Panc1 (cell line): ENCODE data around the gene EPHA6. TPM values are rescaled to one million over a fixed set of nuclear protein-coding genes. Genes with fewer than 3 reads are reported as not detected.

Source experiments
- ATAC-seq: fragments of 200-7000 bp; cut with Tn5 transposase; 2 replicates; pipeline ENCODE4 v1.9.1; 2020; ENCODE audit warnings: mild to moderate bottlenecking, moderate library complexity
- BruUV-seq: library from RNA; stranded (reverse); fragments of 400-500 nt; replicated peaks from 2 replicates; lab custom pipeline; 2021; lab: Mats Ljungman, UMichigan
- CTCF ChIA-PET: fragments of 300-600 bp; sonication (Branson Sonifier 250); formaldehyde crosslinking; loops from one replicate; lab custom pipeline; 2022; ENCODE audit warnings: antibody characterized with exemption; lab: Charles Lee
- POLR2A ChIA-PET: fragments of 300-600 bp; sonication (Branson Sonifier 250); formaldehyde crosslinking; loops from one replicate; lab custom pipeline; 2022; ENCODE audit warnings: antibody characterized with exemption; lab: Charles Lee
- DNase-seq: peaks from one replicate; pipeline ENCODE4 v3.0.0-alpha.2; 2010; ENCODE audit warnings: low read depth, low spot score
- H3K27ac ChIP-seq: 2 replicates; pipeline ENCODE4 v1.5.1; 2011; ENCODE audit warnings: mild to moderate bottlenecking, low read length, inconsistent platforms
- H3K27me3 ChIP-seq: fragments of 200-500 bp; sonication (Bioruptor generic); 2 replicates; pipeline ENCODE4 v1.6.0; 2014; ENCODE audit warnings: low read length, inconsistent platforms; ENCODE audit not compliant: control insufficient read depth, insufficient read depth
- H3K36me3 ChIP-seq: fragments of 200-500 bp; sonication (Bioruptor generic); 2 replicates; pipeline ENCODE4 v1.5.1; 2014; ENCODE audit warnings: inconsistent platforms, mild to moderate bottlenecking, low read length, moderate library complexity; ENCODE audit not compliant: control insufficient read depth, insufficient read depth
- H3K4me1 ChIP-seq: 2 replicates; pipeline ENCODE4 v1.5.1; 2011; ENCODE audit warnings: inconsistent platforms, mild to moderate bottlenecking, low read length, moderate library complexity; ENCODE audit not compliant: control insufficient read depth, insufficient read depth
- H3K4me3 ChIP-seq, 2 experiments: 2 replicates each; pipeline ENCODE4 v1.5.1; 2011 to 2012; ENCODE audit warnings: low read depth in 2 of 2, low read length in 2 of 2, mild to moderate bottlenecking in 2 of 2, inconsistent platforms in 1 of 2, moderate library complexity in 1 of 2
- H3K9me3 ChIP-seq: fragments of 200-500 bp; sonication (Bioruptor generic); 2 replicates; pipeline ENCODE4 v1.5.1; 2014; ENCODE audit warnings: low read depth, mild to moderate bottlenecking, inconsistent platforms, low read length, moderate library complexity; ENCODE audit not compliant: control insufficient read depth, insufficient read depth
- POLR2AphosphoS5 ChIP-seq: IDR thresholded peaks from 2 replicates; pipeline ENCODE4 v1.6.1; 2012; ENCODE audit warnings: mild to moderate bottlenecking, low read depth, low read length, moderate library complexity
- REST ChIP-seq, 2 experiments: IDR thresholded peaks; 2 replicates each; pipeline ENCODE4 v1.6.1; 2011 to 2012; ENCODE audit warnings: low read depth in 2 of 2, control low read depth in 1 of 2, low read length in 1 of 2, mild to moderate bottlenecking in 1 of 2, moderate library complexity in 1 of 2; ENCODE audit not compliant: insufficient read depth in 1 of 2
- SIN3A ChIP-seq: IDR thresholded peaks from 2 replicates; pipeline ENCODE4 v1.6.1; 2012; ENCODE audit warnings: low read depth, mild to moderate bottlenecking, low read length, moderate library complexity, borderline replicate concordance; ENCODE audit not compliant: insufficient read depth
- TCF7L2 ChIP-seq: IDR thresholded peaks from 2 replicates; pipeline ENCODE4 v1.6.1; 2011; ENCODE audit warnings: mild to moderate bottlenecking, low read depth, low read length, inconsistent platforms
- in situ Hi-C: cut with HindIII; loops from 2 replicates; pipeline ENCODE4 v1.10.0; 2016; ENCODE audit warnings: low sequenced_read_pairs, low pct_unique_long_range_greater_than_20kb
- intact Hi-C: fragments of 100-400 bp; cut with micrococcal nuclease; formaldehyde crosslinking; loops from one replicate; pipeline ENCODE4 v1.10.0; 2022; ENCODE audit not compliant: unreplicated experiment
- total RNA-seq: library from RNA; stranded (reverse); gene quantifications from one replicate; pipeline ENCODE4 v1.2.1, GENCODE V29; 2021; ENCODE audit not compliant: unreplicated experiment
- TF ChIP-seq, protein P1 (sequence below): fragments of 450-650 bp; IDR thresholded peaks from 2 replicates; pipeline ENCODE4 v1.5.1; 2017; ENCODE audit warnings: mild to moderate bottlenecking

EPHA6 gene
- total RNA-seq, 1 experiment from 2014 or later: 0.57 TPM

GRCh38 chr3:96958856-96959255 is 144.5 kb downstream of the EPHA6 start:
- intact Hi-C loops (no loop called here), in situ Hi-C loops (no loop called here)
- H3K27ac ChIP-seq: no peak overlapping the region
- CTCF ChIA-PET: no interaction called here
- no peaks in the 10 kb centered on the region for H3K36me3 ChIP-seq
- no peaks in the 10 kb centered on the region for H3K4me1 ChIP-seq
- DNase-seq (no peak), ATAC-seq (no peak)
- TF ChIP-seq TCF7L2: no peak
- TF ChIP-seq, protein P1, sequence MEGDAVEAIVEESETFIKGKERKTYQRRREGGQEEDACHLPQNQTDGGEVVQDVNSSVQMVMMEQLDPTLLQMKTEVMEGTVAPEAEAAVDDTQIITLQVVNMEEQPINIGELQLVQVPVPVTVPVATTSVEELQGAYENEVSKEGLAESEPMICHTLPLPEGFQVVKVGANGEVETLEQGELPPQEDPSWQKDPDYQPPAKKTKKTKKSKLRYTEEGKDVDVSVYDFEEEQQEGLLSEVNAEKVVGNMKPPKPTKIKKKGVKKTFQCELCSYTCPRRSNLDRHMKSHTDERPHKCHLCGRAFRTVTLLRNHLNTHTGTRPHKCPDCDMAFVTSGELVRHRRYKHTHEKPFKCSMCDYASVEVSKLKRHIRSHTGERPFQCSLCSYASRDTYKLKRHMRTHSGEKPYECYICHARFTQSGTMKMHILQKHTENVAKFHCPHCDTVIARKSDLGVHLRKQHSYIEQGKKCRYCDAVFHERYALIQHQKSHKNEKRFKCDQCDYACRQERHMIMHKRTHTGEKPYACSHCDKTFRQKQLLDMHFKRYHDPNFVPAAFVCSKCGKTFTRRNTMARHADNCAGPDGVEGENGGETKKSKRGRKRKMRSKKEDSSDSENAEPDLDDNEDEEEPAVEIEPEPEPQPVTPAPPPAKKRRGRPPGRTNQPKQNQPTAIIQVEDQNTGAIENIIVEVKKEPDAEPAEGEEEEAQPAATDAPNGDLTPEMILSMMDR: no peak
- TF ChIP-seq SIN3A: no peak
- TF ChIP-seq REST (IDR thresholded peaks at IDR 0.05; ENCODE audit: insufficient read depth in 1 of 2, low read depth in 2 of 2, low read length in 1 of 2): no peak
- TF ChIP-seq POLR2AphosphoS5: no peak
- no peak overlapping the region for H3K4me3 ChIP-seq
- H3K27me3 ChIP-seq: no peaks in the 10 kb centered on the region
- POLR2A ChIA-PET: interaction anchor here (0.6 kb wide), 1 partner anchor 940 kb away, joined by 3 read pairs; no protein-coding TSS in a partner anchor
- no TSS peak for BruUV-seq
- no peaks in the 10 kb centered on the region for H3K9me3 ChIP-seq

GRCh38 chr3:96959474-96959873 is 145.1 kb downstream of the EPHA6 start:
- ATAC-seq: no peak
- POLR2A ChIA-PET: interaction anchor here (0.6 kb wide), 1 partner anchor 941 kb away, joined by 3 read pairs; no protein-coding TSS in a partner anchor
- intact Hi-C loops: no loop called here

More at GRCh38 chr3:96959474-96959873, 145.1 kb downstream of the EPHA6 start:
- TF ChIP-seq, protein P1: no peak
- no peak for TF ChIP-seq SIN3A
- no peak for TF ChIP-seq POLR2AphosphoS5
- no peak for TF ChIP-seq REST (IDR thresholded peaks at IDR 0.05; ENCODE audit: insufficient read depth in 1 of 2, low read depth in 2 of 2, low read length in 1 of 2)
- TF ChIP-seq TCF7L2: no peak
- H3K4me3 ChIP-seq: no peak overlapping the region
- BruUV-seq: no TSS peak
- H3K9me3 ChIP-seq: no peaks in the 10 kb centered on the region
- H3K36me3 ChIP-seq: no peaks in the 10 kb centered on the region
- H3K4me1 ChIP-seq: no peaks in the 10 kb centered on the region
- no peak for DNase-seq
- CTCF ChIA-PET: no interaction called here
- H3K27me3 ChIP-seq: no peaks in the 10 kb centered on the region
- in situ Hi-C loops: no loop called here
- H3K27ac ChIP-seq: no peak overlapping the region
